LNCaP clone FGC (cell line): ENCODE data around the gene PEPD.

ENCODE experiments used
- DNase-seq: peaks from one replicate; pipeline ENCODE4 v3.0.0-alpha.2; 2011; ENCODE audit warnings: low read depth
- H3K4me3 ChIP-seq: 2 replicates; pipeline ENCODE4 v1.5.1; 2011; ENCODE audit warnings: mild to moderate bottlenecking, low read depth, low read length, control low read depth
- CTCF ChIP-seq: IDR thresholded peaks from 2 replicates; pipeline ENCODE4 v1.5.1; 2012; ENCODE audit warnings: mild to moderate bottlenecking; ENCODE audit not compliant: control insufficient read depth, insufficient read depth; ENCODE audit errors: extremely low read depth

The PEPD gene

GRCh38 chr19:33465371-33465770 lies 56.2 kb downstream of the PEPD start:
- TF ChIP-seq CTCF: no peak
- no peak for DNase-seq
- H3K4me3 ChIP-seq: no peak overlapping the region

DNA sequence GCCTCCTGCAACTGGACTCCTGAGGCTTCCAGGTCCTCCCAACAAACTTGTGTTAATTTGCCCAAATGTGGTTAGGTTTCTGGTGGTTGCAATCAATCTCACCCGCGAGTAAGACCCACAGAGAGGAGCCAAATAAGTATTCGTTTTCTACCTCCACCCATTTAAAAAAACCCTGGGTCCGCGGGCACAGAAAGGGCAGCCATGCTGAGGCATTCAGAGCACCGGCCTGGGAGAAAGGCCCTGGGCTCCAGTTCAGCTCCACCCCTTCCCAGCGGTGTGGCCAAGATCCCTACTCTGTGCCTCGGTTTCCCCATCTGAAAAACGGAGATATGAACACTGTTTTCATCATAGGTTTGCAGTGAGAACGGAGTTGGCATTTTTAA lies 56.9 kb downstream of the PEPD start:
- no peak for TF ChIP-seq CTCF
- no peak overlapping the region for H3K4me3 ChIP-seq
- DNase-seq: no peak

DNA sequence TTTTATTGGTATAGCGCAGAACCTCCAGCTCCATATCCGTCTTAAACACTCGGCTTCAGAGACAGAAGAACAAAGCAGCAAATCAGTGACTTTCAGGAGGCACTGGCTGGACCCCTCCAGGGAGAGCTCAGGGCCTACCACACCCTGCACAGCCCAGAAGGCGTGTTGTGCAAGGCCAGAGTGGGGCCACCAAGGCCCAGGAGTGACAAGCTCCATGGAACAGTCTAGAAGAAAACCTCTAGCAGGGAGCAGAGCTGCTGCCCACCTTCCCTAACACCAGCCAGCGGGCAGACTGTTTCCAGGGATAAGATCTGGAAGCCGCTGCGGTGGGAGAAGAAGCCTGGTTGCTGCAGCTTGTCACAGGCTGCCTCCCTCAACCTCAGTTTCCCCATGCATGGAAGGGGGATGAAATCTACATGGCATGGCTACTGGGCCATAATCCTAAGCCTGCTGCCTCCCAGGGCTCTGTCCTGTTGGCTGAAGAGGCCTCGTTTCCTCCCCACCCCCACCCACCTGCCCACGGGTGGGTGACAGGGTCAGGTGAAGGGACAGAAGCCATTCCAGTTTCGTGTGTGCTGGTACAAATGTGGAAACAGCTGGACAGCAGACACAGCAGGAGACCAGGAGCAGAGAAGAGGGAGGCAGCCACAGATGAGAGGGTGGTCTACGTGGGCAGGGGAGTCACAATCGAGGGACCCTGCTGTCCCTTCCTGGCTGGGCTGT lies 57.4 kb downstream of the PEPD start:
- TF ChIP-seq CTCF: no peak
- DNase-seq: no peak

DNA sequence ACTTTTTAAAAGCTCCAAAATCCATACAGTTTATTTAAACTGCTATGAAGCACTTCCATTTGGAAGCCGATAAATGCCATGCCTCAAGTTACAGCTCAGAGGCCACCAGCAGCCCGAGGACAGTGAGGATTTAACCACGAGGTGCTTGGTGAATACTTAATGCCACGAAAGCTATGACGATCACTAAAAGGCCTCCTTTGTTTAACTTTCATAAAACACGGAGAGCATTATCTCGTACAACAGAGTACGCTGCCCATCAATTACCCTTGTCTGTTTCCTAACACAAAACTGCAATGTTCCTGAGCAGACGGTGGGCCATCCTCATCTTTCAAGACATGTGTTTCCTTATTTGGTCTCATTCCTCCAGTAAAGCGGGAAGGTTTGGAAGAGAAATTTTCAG lies 58.4 kb downstream of the PEPD start:
- TF ChIP-seq CTCF: no peak
- no peak for DNase-seq
- H3K4me3 ChIP-seq: no peak overlapping the region

More for the DNA sequence above, 57.4 kb downstream of the PEPD start:
- H3K4me3 ChIP-seq: no peak overlapping the region

- TF ChIP-seq CTCF: no peak
- H3K4me3 ChIP-seq: no peak overlapping the region
- no peak for DNase-seq
Observed at GRCh38 chr19:33462112-33462791, 59.3 kb downstream of the PEPD start.

DNA sequence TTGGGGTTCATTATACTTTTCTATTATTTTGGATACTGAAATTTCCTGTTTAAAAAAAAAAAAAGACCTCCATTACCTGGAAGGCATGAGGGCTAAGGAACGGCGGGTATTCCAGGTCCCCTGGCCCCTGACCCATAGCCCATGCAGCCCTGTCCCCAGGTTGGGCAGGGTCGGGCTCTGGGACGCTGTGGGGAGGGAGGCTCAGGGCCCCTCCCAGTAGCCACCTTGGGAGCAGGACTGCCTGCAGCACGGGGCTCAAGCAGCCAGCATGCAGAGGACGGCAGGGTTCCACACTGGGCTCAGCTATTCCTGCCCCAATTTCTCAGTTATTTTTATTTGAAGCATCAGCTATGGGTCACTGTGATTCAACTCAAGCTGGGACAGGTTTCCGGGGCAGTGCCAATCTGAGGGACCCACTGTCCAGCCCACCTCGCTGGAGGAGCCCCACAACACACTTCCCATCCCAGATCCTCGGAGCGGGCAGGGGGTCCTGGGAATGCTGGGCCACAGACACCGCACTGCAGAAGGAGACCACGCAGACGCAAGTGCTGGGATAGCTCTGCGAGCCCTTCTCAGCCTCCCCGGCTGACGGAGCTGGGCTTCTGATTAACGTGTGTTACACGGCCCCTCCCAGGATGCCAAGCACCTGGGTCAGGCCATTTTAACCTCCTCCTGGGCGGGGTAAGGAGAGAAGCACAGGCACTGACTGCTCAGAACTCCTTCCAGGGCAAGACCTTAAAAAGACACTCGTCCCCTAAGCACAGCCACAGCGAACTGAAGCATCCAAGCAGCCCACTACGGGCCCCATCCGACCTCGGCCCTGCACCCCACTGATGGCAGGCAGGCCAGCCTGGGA lies 60.1 kb downstream of the PEPD start:
- no peak for DNase-seq

More for the DNA sequence above, 60.1 kb downstream of the PEPD start:
- H3K4me3 ChIP-seq: no peak overlapping the region
- TF ChIP-seq CTCF: no peak
